ENCODE data around the gene PTPRD. TPM values are rescaled to one million over a fixed set of nuclear protein-coding genes. Genes with fewer than 3 reads are reported as not detected.
A peak's percentile ranks its signal among the peaks of the same experiment; 100 is the strongest.

The PTPRD gene
- total RNA-seq, 1 donor from 2014 or later = 136 TPM

DNA sequence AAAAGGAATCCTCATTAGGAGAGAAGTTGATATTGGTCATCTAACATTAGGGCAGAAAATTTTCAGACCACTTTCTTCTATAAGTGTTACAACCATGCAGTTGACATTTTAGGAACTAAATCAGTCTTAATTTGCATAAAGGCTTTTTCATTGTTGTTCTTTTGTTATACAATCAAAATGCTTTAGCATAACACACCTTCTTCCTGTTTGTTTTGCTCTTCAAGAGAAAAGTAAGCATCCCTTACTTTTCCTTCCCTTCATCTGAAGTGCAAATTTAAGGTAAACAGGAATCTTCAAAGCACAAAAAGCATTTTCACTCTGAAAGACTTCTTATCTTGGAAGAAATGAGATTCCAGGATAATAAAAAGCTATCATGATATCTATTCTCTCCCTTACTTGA is 273.6 kb downstream of the PTPRD start:
- Histone ChIP-seq H3K36me3 (no peaks in the 10 kb centered on the region), H3K27me3 (no peaks in the 10 kb centered on the region), H3K9me3 (ENCODE audit: low read depth) (no peaks in the 10 kb centered on the region), H3K27ac (no peak overlapping the region), H2AFZ (replicated peaks) (peak overlapping the region; percentile 14), H3K4me3 (no peak overlapping the region), H3K9ac (no peak overlapping the region), H3K79me2 (ENCODE audit: low read depth) (no peaks in the 10 kb centered on the region), H4K20me1 (ENCODE audit: low read depth) (no peaks in the 10 kb centered on the region), H3K4me1 (no peaks in the 10 kb centered on the region), H3K4me2 (no peak overlapping the region), H3F3A (ENCODE audit: low read depth) (no peaks in the 10 kb centered on the region)
- no peak for DNase-seq (ENCODE audit: low spot score)
- no peaks in the 10 kb centered on the region for H3K27me3 Mint-ChIP-seq (ENCODE audit: insufficient read depth, low read depth)
- H3K27ac Mint-ChIP-seq = no peak overlapping the region
- no peak overlapping the region for H3K4me3 Mint-ChIP-seq
- H3K36me3 Mint-ChIP-seq = no peaks in the 10 kb centered on the region
- TF ChIP-seq, protein P1, sequence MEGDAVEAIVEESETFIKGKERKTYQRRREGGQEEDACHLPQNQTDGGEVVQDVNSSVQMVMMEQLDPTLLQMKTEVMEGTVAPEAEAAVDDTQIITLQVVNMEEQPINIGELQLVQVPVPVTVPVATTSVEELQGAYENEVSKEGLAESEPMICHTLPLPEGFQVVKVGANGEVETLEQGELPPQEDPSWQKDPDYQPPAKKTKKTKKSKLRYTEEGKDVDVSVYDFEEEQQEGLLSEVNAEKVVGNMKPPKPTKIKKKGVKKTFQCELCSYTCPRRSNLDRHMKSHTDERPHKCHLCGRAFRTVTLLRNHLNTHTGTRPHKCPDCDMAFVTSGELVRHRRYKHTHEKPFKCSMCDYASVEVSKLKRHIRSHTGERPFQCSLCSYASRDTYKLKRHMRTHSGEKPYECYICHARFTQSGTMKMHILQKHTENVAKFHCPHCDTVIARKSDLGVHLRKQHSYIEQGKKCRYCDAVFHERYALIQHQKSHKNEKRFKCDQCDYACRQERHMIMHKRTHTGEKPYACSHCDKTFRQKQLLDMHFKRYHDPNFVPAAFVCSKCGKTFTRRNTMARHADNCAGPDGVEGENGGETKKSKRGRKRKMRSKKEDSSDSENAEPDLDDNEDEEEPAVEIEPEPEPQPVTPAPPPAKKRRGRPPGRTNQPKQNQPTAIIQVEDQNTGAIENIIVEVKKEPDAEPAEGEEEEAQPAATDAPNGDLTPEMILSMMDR (IDR thresholded peaks at IDR 0.05) = no peak
- H3K4me1 Mint-ChIP-seq = no peaks in the 10 kb centered on the region
- no peaks in the 10 kb centered on the region for H3K9me3 Mint-ChIP-seq

DNA sequence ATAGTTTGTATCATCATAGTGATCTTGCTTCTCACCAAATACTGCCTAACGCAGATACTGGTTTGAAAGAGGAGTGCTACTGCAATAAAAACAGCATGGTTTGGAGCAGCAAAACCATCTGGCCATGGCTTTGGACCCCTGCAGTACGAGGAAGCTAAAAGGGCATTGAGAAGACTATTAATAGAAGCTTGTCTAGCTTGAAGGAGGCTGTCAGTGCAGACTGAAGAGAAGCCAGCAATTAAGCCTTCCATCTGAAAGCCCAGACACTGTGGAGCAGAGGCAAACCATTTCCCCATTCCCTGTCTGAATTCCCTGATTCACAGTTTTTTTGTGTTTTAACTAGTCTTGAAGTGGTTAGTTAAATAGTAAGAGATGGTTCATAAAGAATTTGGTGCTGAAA is 281.6 kb downstream of the PTPRD start:
- Mint-ChIP-seq H3K9me3 (no peaks in the 10 kb centered on the region), H3K4me3 (no peak overlapping the region), H3K27ac (no peak overlapping the region), H3K4me1 (peaks cover 8% of the 10 kb centered on the region), H3K27me3 (ENCODE audit: insufficient read depth, low read depth) (no peaks in the 10 kb centered on the region), H3K36me3 (no peaks in the 10 kb centered on the region)
- Histone ChIP-seq H3K36me3 (no peaks in the 10 kb centered on the region), H3K4me3 (no peak overlapping the region), H3K4me2 (no peak overlapping the region), H3K27me3 (no peaks in the 10 kb centered on the region), H2AFZ (replicated peaks) (no peak overlapping the region), H3K27ac (no peak overlapping the region), H3K9me3 (ENCODE audit: low read depth) (no peaks in the 10 kb centered on the region), H3F3A (ENCODE audit: low read depth) (no peaks in the 10 kb centered on the region), H3K4me1 (no peaks in the 10 kb centered on the region), H3K9ac (no peak overlapping the region), H3K79me2 (ENCODE audit: low read depth) (no peaks in the 10 kb centered on the region), H4K20me1 (ENCODE audit: low read depth) (no peaks in the 10 kb centered on the region)
- DNase-seq (ENCODE audit: low spot score) = no peak
- TF ChIP-seq, protein P1 (IDR thresholded peaks at IDR 0.05) = no peak
- TF ChIP-seq EZH2phosphoT487 (IDR thresholded peaks at IDR 0.05) (no peak), EZH2 (IDR thresholded peaks at IDR 0.05) (no peak)

DNA sequence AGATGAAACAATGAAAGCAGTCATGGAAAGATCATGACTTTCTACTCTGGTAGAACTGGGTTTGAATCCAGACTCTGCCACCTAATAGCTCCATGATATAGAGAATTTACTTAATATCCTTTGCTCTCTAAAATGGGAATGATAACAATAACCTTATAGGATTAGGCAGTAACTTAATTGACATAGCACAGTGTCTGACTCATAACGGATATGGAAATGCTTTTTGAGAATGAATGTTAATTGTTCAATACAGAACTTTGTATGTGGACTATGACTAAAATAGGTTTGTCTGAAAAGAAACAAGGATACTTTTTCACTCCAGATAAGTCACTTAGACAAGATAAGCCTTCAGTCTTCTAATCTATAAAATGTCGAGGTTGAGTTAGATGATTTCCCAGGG is 330.7 kb downstream of the PTPRD start:
- Histone ChIP-seq H3K9me3 (ENCODE audit: low read depth) (no peaks in the 10 kb centered on the region), H3F3A (ENCODE audit: low read depth) (no peaks in the 10 kb centered on the region), H3K4me1 (no peaks in the 10 kb centered on the region), H3K4me3 (no peak overlapping the region), H2AFZ (replicated peaks) (no peak overlapping the region), H3K27me3 (no peaks in the 10 kb centered on the region), H3K36me3 (no peaks in the 10 kb centered on the region), H3K9ac (no peak overlapping the region), H3K27ac (no peak overlapping the region), H3K79me2 (ENCODE audit: low read depth) (no peaks in the 10 kb centered on the region), H3K4me2 (no peak overlapping the region), H4K20me1 (ENCODE audit: low read depth) (no peaks in the 10 kb centered on the region)
- no peak overlapping the region for H3K4me3 Mint-ChIP-seq
- no peaks in the 10 kb centered on the region for H3K4me1 Mint-ChIP-seq
- peaks cover 2% of the 10 kb centered on the region for H3K27me3 Mint-ChIP-seq (ENCODE audit: insufficient read depth, low read depth)
- no peaks in the 10 kb centered on the region for H3K9me3 Mint-ChIP-seq
- no peaks in the 10 kb centered on the region for H3K36me3 Mint-ChIP-seq
- DNase-seq (ENCODE audit: low spot score) = no peak
- TF ChIP-seq EZH2 (IDR thresholded peaks at IDR 0.05) = no peak
- H3K27ac Mint-ChIP-seq = no peak overlapping the region

- Histone ChIP-seq H3K4me3 (no peak overlapping the region), H3F3A (ENCODE audit: low read depth) (no peaks in the 10 kb centered on the region), H3K36me3 (no peaks in the 10 kb centered on the region), H3K79me2 (ENCODE audit: low read depth) (no peaks in the 10 kb centered on the region), H3K9ac (no peak overlapping the region), H3K9me3 (ENCODE audit: low read depth) (no peaks in the 10 kb centered on the region), H2AFZ (replicated peaks) (no peak overlapping the region), H3K4me2 (no peak overlapping the region), H3K27me3 (no peaks in the 10 kb centered on the region), H3K4me1 (no peaks in the 10 kb centered on the region), H4K20me1 (ENCODE audit: low read depth) (no peaks in the 10 kb centered on the region), H3K27ac (no peak overlapping the region)
- Mint-ChIP-seq H3K9me3 (no peaks in the 10 kb centered on the region), H3K36me3 (no peaks in the 10 kb centered on the region), H3K4me1 (no peaks in the 10 kb centered on the region), H3K27me3 (ENCODE audit: insufficient read depth, low read depth) (no peaks in the 10 kb centered on the region), H3K4me3 (no peak overlapping the region), H3K27ac (no peak overlapping the region)
- TF ChIP-seq EZH2 (IDR thresholded peaks at IDR 0.05) = no peak
- no peak for TF ChIP-seq EZH2phosphoT487 (IDR thresholded peaks at IDR 0.05)
- TF ChIP-seq, protein P1 (IDR thresholded peaks at IDR 0.05) = peak; percentile 30
- DNase-seq (ENCODE audit: low spot score) = no peak
Observed at GRCh38 chr9:10274988-10275387, 337.8 kb downstream of the PTPRD start.

All from neural progenitor cell (in vitro differentiated cells).